ENCODE measurements around the gene BFSP2.

BFSP2 gene

DNA sequence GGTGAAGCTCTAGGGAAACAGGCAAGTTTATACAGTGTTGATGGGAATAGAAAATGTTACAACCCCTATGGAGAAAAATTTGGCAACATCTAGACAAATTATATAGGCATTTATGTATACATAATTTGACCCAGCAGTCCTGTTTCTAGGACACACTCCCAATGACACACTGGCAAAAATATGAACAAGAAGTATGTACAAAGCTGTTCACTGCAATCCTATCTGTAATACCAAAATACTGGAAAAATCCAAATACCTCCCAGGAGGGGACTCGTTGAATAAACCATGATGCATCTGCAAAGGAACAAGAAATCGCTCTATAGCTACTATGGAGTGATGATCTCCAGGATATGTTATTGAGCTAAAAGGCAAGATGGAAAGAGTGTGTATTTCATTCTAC is 8.5 kb downstream of the BFSP2 start:
- DNase-seq = no peak

DNA sequence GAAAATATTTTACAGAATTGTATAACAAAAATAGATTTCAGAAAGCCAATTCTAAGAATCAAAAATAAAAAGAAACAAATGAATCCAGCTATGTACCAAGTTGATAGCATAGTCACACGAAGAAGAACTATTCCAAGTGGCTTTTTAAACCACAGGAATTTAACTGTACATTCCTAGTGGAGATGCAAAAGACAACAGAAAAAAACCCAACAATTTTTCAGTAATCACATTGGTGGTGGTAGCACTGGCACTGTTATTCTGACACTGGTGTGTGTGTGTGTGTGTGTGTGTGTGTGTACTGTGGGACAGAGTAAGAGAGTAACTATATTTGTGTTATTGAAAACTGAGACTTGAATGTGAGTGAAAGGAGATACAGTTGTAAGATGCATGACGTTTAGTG is 9.1 kb downstream of the BFSP2 start:
- Histone ChIP-seq H3K9me3 (no peaks in the 10 kb centered on the region), H3K27me3 (no peaks in the 10 kb centered on the region), H3K4me3 (ENCODE audit: low read depth, low read length) (no peak overlapping the region), H3K36me3 (no peaks in the 10 kb centered on the region), H3K4me1 (peaks cover 5% of the 10 kb centered on the region)
- DNase-seq = no peak
- TF ChIP-seq, protein P1, sequence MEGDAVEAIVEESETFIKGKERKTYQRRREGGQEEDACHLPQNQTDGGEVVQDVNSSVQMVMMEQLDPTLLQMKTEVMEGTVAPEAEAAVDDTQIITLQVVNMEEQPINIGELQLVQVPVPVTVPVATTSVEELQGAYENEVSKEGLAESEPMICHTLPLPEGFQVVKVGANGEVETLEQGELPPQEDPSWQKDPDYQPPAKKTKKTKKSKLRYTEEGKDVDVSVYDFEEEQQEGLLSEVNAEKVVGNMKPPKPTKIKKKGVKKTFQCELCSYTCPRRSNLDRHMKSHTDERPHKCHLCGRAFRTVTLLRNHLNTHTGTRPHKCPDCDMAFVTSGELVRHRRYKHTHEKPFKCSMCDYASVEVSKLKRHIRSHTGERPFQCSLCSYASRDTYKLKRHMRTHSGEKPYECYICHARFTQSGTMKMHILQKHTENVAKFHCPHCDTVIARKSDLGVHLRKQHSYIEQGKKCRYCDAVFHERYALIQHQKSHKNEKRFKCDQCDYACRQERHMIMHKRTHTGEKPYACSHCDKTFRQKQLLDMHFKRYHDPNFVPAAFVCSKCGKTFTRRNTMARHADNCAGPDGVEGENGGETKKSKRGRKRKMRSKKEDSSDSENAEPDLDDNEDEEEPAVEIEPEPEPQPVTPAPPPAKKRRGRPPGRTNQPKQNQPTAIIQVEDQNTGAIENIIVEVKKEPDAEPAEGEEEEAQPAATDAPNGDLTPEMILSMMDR (IDR thresholded peaks at IDR 0.05; ENCODE audit: low read depth, low read length) = no peak

More for the DNA sequence above, 8.5 kb downstream of the BFSP2 start:
- Histone ChIP-seq H3K36me3 (no peaks in the 10 kb centered on the region), H3K4me1 (peaks cover 1% of the 10 kb centered on the region; the same call in 1 of the 2 replicates), H3K9me3 (no peaks in the 10 kb centered on the region), H3K4me3 (ENCODE audit: low read depth, low read length) (no peak overlapping the region), H3K27me3 (no peaks in the 10 kb centered on the region)
- TF ChIP-seq, protein P1 (IDR thresholded peaks at IDR 0.05; ENCODE audit: low read depth, low read length) = no peak

DNA sequence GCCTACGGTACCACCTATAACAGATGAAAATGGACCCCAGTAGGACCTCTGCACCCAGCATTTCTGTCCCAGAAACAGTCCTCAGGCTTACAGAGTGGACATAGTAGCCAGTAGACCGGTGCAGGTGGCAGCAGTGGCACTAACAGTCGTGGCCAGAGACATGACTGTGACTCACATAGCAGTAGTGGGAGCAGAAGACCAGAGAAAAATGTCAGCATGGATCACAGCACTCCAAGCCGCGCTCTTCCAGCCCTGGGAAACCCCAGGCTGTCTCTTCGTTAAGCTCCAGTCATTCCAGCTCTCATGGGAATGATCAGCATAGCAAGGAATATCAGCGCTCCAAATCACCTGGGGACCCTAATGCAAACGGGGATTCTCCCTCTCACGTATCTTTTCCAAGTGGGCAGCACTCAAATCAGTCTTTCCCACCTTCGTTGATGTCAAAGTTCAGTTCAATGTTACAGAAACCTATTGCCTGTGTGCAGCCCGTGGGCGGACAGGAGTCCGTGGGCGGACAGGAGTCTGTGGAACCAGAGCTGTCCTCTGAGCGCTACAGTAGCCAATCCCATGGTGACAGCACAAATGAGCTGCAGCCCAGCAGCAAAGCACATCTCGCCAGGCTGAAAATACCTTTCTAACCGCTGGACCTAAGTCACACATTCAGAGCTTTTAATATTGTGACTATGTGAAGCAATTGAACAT is 10.5 kb downstream of the BFSP2 start:
- H3K4me1 ChIP-seq = peaks cover 5% of the 10 kb centered on the region
- DNase-seq = no peak
- H3K36me3 ChIP-seq = no peaks in the 10 kb centered on the region
- TF ChIP-seq, protein P1 (IDR thresholded peaks at IDR 0.05; ENCODE audit: low read depth, low read length) = no peak
- H3K27me3 ChIP-seq = no peaks in the 10 kb centered on the region
- H3K4me3 ChIP-seq (ENCODE audit: low read depth, low read length) = peak overlapping the region; percentile 34
- H3K9me3 ChIP-seq = no peaks in the 10 kb centered on the region

DNA sequence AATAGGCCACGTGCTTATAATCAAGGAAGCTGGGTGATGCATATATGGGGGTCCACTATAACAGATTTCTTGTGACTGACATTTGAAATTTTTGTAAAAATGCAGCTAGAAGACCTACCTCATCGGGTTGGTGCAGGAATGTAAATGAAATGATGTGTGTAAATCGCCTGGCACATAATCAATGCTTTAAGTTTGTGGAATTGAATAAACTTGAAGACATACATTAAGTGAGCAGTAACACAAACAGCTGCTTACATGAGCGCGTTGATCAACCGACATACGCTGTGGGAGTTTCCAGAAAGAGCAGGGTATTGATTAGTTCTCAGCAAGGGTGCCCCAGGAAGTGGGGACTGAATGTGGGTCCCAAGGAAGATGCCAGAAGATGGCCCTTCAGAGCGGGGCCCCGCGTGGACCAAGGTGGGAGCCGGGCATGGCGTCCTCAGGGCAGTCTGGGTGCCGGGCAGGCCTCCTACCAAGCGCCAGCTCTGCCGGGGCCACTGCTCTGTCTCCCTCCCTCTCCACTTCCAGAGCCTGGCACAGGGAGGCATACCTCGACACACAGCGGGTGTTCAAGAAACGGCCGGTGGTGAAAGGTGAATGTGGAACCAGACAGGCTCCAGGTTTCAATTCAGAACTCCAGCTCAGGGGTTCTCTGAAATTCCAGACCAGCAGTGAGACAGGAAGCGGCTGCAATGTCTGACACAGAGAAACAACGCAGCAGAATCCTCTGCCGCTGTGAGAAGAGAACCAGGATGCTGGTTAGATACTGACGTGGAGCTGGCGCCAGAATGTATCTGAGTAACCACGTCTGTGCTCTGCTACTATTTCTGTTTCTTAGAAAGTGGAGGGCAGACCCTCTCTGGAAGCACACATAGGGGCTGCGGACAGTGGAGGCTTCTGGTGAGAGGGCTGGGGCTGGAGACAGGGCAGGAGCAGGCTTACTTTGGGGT is 12.6 kb downstream of the BFSP2 start:
- H3K36me3 ChIP-seq = no peaks in the 10 kb centered on the region
- no peaks in the 10 kb centered on the region for H3K27me3 ChIP-seq
- DNase-seq = peak; percentile 44
- H3K9me3 ChIP-seq = no peaks in the 10 kb centered on the region
- TF ChIP-seq, protein P1 (IDR thresholded peaks at IDR 0.05; ENCODE audit: low read depth, low read length) = no peak
- peaks cover 5% of the 10 kb centered on the region for H3K4me1 ChIP-seq
- peak overlapping the region; percentile 51 for H3K4me3 ChIP-seq (ENCODE audit: low read depth, low read length)

DNA sequence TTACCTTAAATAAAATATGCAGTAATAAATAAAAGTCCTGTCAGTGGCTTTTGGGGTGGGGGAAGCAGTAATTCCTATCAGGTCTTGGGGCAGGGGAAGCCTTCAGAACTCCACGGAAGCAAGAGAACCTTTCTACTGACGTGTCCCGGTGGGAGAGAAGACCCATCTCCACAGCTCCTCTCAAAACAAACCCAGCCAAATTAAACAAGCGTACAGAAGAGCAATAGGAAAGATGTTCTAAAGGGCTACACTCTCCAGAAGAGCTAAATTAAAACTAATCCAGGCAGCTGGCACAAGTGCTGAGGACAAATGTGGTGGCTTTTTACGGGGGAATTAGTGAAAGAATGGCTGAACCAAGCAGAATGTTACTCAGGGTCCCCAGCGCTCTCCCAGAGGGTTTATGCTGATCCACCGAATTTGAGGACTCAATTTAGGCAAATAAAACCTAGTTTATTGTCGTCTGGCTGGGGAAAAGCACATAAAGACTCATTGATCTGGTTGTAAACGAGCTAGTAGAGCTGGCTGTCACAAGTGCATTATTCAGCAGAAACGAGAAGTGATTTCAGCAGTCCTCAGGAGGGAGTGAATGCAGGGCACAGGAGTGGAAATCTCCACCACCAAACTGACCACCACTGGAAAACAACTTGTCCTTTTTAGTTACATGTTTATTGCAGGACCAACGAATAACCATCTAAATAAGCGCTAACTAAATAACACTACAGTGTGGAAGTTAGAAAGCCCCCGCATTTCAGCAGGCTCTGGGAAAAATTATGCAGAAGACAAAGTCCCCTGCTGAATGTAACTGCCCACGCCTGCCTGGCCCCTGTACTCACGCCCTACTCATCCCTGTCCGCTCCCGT is 13.5 kb downstream of the BFSP2 start:
- Histone ChIP-seq H3K4me1 (peaks cover 5% of the 10 kb centered on the region), H3K4me3 (ENCODE audit: low read depth, low read length) (peak overlapping the region; percentile 51), H3K9me3 (no peaks in the 10 kb centered on the region), H3K36me3 (no peaks in the 10 kb centered on the region), H3K27me3 (no peaks in the 10 kb centered on the region)
- TF ChIP-seq, protein P1 (IDR thresholded peaks at IDR 0.05; ENCODE audit: low read depth, low read length) = no peak
- no peak for DNase-seq
